GM23338 (cell line): ENCODE data around the gene UVRAG. TPM values are rescaled to one million over a fixed set of nuclear protein-coding genes. Genes with fewer than 3 reads are reported as not detected.

ENCODE experiments used
- ATAC-seq: fragments of 200-7000 bp; cut with Tn5 transposase; 3 replicates; pipeline ENCODE4 v1.9.1; 2020
- DNase-seq: peaks from one replicate; pipeline ENCODE4 v3.0.0-alpha.2; 2015; ENCODE audit warnings: low spot score
- H2AFZ ChIP-seq: fragments of 200-600 bp; sonication (generic); 2 replicates; pipeline ENCODE4 v1.8.0; 2016; ENCODE audit warnings: antibody characterized with exemption, mild to moderate bottlenecking, moderate library complexity
- H3F3A ChIP-seq: fragments of 200-600 bp; sonication (generic); replicated peaks from 2 replicates; pipeline ENCODE4 v1.8.0; 2017; ENCODE audit warnings: antibody characterized with exemption, mixed run types, low read depth
- H3K27ac ChIP-seq: fragments of 200-600 bp; sonication (generic); 2 replicates; pipeline ENCODE4 v1.6.1; 2016; ENCODE audit warnings: low read depth
- H3K27me3 ChIP-seq: fragments of 200-600 bp; sonication (generic); 2 replicates; pipeline ENCODE4 v1.8.0; 2016; ENCODE audit warnings: mild to moderate bottlenecking, mixed run types, moderate library complexity; ENCODE audit not compliant: insufficient read depth
- H3K36me3 ChIP-seq: fragments of 200-600 bp; sonication (generic); 2 replicates; pipeline ENCODE4 v1.8.0; 2016; ENCODE audit warnings: mild to moderate bottlenecking; ENCODE audit not compliant: insufficient read depth
- H3K4me1 ChIP-seq: fragments of 200-600 bp; sonication (generic); 2 replicates; pipeline ENCODE4 v1.8.0; 2016; ENCODE audit warnings: mild to moderate bottlenecking, moderate library complexity; ENCODE audit not compliant: insufficient read depth
- H3K4me2 ChIP-seq: fragments of 200-600 bp; sonication (generic); 2 replicates; pipeline ENCODE4 v1.7.1; 2017; ENCODE audit warnings: mixed run types
- H3K4me3 ChIP-seq: fragments of 200-600 bp; sonication (generic); 2 replicates; pipeline ENCODE4 v1.6.1; 2016; ENCODE audit warnings: mixed run types
- H3K79me2 ChIP-seq: fragments of 200-600 bp; sonication (generic); replicated peaks from 2 replicates; pipeline ENCODE4 v1.8.0; 2017; ENCODE audit warnings: mild to moderate bottlenecking; ENCODE audit not compliant: insufficient read depth
- H3K9me2 ChIP-seq: fragments of 200-600 bp; sonication (generic); 2 replicates; pipeline ENCODE4 v1.8.0; 2017; ENCODE audit not compliant: insufficient read depth
- H4K20me1 ChIP-seq: fragments of 200-600 bp; sonication (generic); replicated peaks from 2 replicates; pipeline ENCODE4 v1.8.0; 2017; ENCODE audit warnings: mild to moderate bottlenecking; ENCODE audit not compliant: insufficient read depth
- H3K27ac Mint-ChIP-seq: 2 replicates; pipeline ENCODE4 v1.8.0; 2020; ENCODE audit warnings: inconsistent platforms, mild to moderate bottlenecking, moderate library complexity, mixed read lengths
- H3K27me3 Mint-ChIP-seq: 3 replicates; pipeline ENCODE4 v1.8.0; 2022; ENCODE audit warnings: low read depth, mild to moderate bottlenecking, moderate library complexity, mixed read lengths, inconsistent platforms; ENCODE audit not compliant: insufficient read depth, poor library complexity
- H3K36me3 Mint-ChIP-seq: 3 replicates; pipeline ENCODE4 v1.8.0; 2021; ENCODE audit warnings: low read depth, mild to moderate bottlenecking, inconsistent platforms, moderate library complexity, mixed read lengths
- H3K4me1 Mint-ChIP-seq: 3 replicates; pipeline ENCODE4 v1.8.0; 2020; ENCODE audit warnings: mild to moderate bottlenecking, inconsistent platforms, mixed read lengths
- H3K4me3 Mint-ChIP-seq: 3 replicates; pipeline ENCODE4 v1.8.0; 2021; ENCODE audit warnings: moderate library complexity, mild to moderate bottlenecking, inconsistent platforms, mixed read lengths
- H3K9me3 Mint-ChIP-seq: 3 replicates; pipeline ENCODE4 v1.8.0; 2020; ENCODE audit warnings: moderate library complexity, mild to moderate bottlenecking, inconsistent platforms, mixed read lengths
- CREB1 ChIP-seq: fragments of 250-450 bp; sonication (Bioruptor Pico); IDR thresholded peaks from 2 replicates; pipeline ENCODE4 v1.5.0; 2020; ENCODE audit warnings: low read depth, mild to moderate bottlenecking, moderate library complexity
- CTCF ChIP-seq, 2 experiments: fragments of 200-600 bp in 1 of 2; sonication (generic) in 1 of 2; conservative IDR thresholded peaks; 2 replicates each; pipeline versions ENCODE4 v1.5.1 to v1.6.1; 2016 to 2017; ENCODE audit warnings: antibody characterized with exemption in 2 of 2, low read depth in 2 of 2, mild to moderate bottlenecking in 2 of 2, moderate library complexity in 1 of 2
- ETS1 ChIP-seq: IDR thresholded peaks from 2 replicates; pipeline ENCODE4 v1.6.1; 2016; ENCODE audit warnings: antibody characterized with exemption
- EZH2 ChIP-seq: fragments of 200-600 bp; sonication (generic); IDR thresholded peaks from one replicate; pipeline ENCODE4 v1.8.0; 2017; ENCODE audit warnings: antibody characterized with exemption, mild to moderate bottlenecking, low read depth; ENCODE audit not compliant: unreplicated experiment
- EZH2phosphoT487 ChIP-seq: fragments of 200-600 bp; sonication (generic); IDR thresholded peaks from one replicate; pipeline ENCODE4 v1.8.1; 2018; ENCODE audit warnings: antibody characterized with exemption; ENCODE audit not compliant: unreplicated experiment
- JUNB ChIP-seq: IDR thresholded peaks from one replicate; pipeline ENCODE4 v1.6.1; 2016; ENCODE audit warnings: antibody characterized with exemption; ENCODE audit not compliant: unreplicated experiment
- NANOG ChIP-seq: IDR thresholded peaks from 2 replicates; pipeline ENCODE4 v1.6.1; 2016; ENCODE audit warnings: antibody characterized with exemption, borderline replicate concordance
- POLR2AphosphoS5 ChIP-seq: IDR thresholded peaks from 2 replicates; pipeline ENCODE4 v1.6.1; 2016; ENCODE audit warnings: antibody characterized with exemption, low read depth
- REST ChIP-seq: IDR thresholded peaks from one replicate; pipeline ENCODE4 v1.6.1; 2018; ENCODE audit warnings: antibody characterized with exemption; ENCODE audit not compliant: unreplicated experiment
- STAT1 ChIP-seq: IDR thresholded peaks from one replicate; pipeline ENCODE4 v1.6.1; 2016; ENCODE audit warnings: antibody characterized with exemption; ENCODE audit not compliant: unreplicated experiment
- ZNF114 ChIP-seq: fragments of 250-450 bp; sonication (Bioruptor Pico); IDR thresholded peaks from 2 replicates; pipeline ENCODE4 v1.5.0; 2020; ENCODE audit warnings: mild to moderate bottlenecking, moderate library complexity
- ZNF331 ChIP-seq: fragments of 250-450 bp; sonication (Bioruptor Pico); IDR thresholded peaks from 2 replicates; pipeline ENCODE4 v1.5.0; 2020; ENCODE audit warnings: low read depth, mild to moderate bottlenecking, moderate library complexity
- polyA plus RNA-seq: library from polyadenylated mRNA; unstranded; fragments of >200 nt; fragmentation: Nextera tagmentation; extraction: Ambion mirVana; gene quantifications from 2 replicates; pipeline ENCODE4 v1.2.1, GENCODE V29; 2016
- total RNA-seq: library from RNA; depleted of rRNA; stranded (reverse); fragments of >200 nt; shearing (Covaris generic); gene quantifications from 2 replicates; pipeline ENCODE4 v1.2.3, GENCODE V29; 2014
- TF ChIP-seq, protein P1 (sequence below): fragments of 250-450 bp; sonication (Bioruptor Pico); IDR thresholded peaks from 2 replicates; pipeline ENCODE4 v1.5.0; 2020; ENCODE audit warnings: mild to moderate bottlenecking, moderate library complexity

UVRAG gene
- total and polyA plus RNA-seq, 2 experiments from 2014 or later, result 15.3 to 17.4 TPM

DNA sequence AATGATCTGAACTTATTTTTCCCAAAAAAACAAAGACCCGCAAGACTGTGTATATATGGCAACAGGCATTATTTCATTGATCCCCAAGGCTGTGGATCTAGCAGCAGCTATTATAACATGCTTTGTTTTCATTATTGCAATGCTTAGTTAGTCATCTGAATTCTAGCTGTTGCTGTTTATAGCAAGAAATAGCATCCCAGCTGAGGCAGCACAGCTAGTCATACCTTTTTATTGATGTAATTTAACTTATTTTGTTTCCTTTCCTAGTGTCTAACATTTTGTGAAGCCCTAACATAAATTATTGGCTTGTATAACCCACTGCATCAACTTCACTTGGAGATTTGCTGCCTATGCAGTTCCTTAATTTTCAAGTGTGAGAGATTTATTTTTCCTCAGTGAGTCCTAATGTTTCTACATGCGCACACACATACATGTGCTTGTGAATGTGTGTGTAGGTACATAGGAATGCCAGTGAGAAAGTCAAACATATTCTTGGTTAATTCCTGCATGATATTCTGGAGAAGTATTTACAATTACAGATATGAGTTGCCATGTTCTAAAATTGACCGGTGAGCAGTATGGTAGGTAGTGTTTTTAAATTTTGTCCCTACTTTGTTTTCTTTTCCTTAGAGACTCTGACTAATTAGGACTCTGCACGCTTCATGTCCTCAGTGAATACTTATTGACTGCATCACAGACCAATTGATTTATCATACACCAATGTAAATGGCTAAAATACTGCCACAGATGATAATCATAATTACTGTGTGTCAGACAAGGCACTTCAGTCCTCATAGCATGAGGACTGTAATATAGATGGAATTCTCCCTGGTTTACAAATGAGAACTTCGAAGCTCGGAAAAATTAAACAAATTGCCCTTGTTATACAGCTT lies 272.0 kb downstream of the UVRAG start:
- H3K27me3 Mint-ChIP-seq, result no peaks in the 10 kb centered on the region
- Histone ChIP-seq H3K27me3 (no peaks in the 10 kb centered on the region), H3K79me2 (no peaks in the 10 kb centered on the region), H3K9me2 (no peaks in the 10 kb centered on the region), H3K4me3 (no peak overlapping the region), H3K4me2 (no peak overlapping the region), H2AFZ (no peak overlapping the region), H3K27ac (no peak overlapping the region), H4K20me1 (no peaks in the 10 kb centered on the region), H3K36me3 (no peaks in the 10 kb centered on the region), H3K4me1 (peaks cover 19% of the 10 kb centered on the region), H3F3A (no peaks in the 10 kb centered on the region)
- H3K36me3 Mint-ChIP-seq, result peaks cover 7% of the 10 kb centered on the region; the same call in 2 of the 3 replicates
- H3K4me3 Mint-ChIP-seq, result no peak overlapping the region
- DNase-seq (no peak), ATAC-seq (no peak)
- no peak overlapping the region for H3K27ac Mint-ChIP-seq
- peaks cover 5% of the 10 kb centered on the region; the same call in 1 of the 3 replicates for H3K9me3 Mint-ChIP-seq
- TF ChIP-seq NANOG (no peak), ZNF331 (CRISPR knock-in tag) (no peak), EZH2phosphoT487 (no peak), ZNF114 (CRISPR knock-in tag) (no peak), REST (no peak), CREB1 (no peak), JUNB (no peak), STAT1 (no peak), POLR2AphosphoS5 (no peak), EZH2 (no peak), ETS1 (no peak), CTCF (conservative IDR thresholded peaks at IDR 0.05; ENCODE audit: low read depth in 2 of 2) (no peak)
- TF ChIP-seq, protein P1, sequence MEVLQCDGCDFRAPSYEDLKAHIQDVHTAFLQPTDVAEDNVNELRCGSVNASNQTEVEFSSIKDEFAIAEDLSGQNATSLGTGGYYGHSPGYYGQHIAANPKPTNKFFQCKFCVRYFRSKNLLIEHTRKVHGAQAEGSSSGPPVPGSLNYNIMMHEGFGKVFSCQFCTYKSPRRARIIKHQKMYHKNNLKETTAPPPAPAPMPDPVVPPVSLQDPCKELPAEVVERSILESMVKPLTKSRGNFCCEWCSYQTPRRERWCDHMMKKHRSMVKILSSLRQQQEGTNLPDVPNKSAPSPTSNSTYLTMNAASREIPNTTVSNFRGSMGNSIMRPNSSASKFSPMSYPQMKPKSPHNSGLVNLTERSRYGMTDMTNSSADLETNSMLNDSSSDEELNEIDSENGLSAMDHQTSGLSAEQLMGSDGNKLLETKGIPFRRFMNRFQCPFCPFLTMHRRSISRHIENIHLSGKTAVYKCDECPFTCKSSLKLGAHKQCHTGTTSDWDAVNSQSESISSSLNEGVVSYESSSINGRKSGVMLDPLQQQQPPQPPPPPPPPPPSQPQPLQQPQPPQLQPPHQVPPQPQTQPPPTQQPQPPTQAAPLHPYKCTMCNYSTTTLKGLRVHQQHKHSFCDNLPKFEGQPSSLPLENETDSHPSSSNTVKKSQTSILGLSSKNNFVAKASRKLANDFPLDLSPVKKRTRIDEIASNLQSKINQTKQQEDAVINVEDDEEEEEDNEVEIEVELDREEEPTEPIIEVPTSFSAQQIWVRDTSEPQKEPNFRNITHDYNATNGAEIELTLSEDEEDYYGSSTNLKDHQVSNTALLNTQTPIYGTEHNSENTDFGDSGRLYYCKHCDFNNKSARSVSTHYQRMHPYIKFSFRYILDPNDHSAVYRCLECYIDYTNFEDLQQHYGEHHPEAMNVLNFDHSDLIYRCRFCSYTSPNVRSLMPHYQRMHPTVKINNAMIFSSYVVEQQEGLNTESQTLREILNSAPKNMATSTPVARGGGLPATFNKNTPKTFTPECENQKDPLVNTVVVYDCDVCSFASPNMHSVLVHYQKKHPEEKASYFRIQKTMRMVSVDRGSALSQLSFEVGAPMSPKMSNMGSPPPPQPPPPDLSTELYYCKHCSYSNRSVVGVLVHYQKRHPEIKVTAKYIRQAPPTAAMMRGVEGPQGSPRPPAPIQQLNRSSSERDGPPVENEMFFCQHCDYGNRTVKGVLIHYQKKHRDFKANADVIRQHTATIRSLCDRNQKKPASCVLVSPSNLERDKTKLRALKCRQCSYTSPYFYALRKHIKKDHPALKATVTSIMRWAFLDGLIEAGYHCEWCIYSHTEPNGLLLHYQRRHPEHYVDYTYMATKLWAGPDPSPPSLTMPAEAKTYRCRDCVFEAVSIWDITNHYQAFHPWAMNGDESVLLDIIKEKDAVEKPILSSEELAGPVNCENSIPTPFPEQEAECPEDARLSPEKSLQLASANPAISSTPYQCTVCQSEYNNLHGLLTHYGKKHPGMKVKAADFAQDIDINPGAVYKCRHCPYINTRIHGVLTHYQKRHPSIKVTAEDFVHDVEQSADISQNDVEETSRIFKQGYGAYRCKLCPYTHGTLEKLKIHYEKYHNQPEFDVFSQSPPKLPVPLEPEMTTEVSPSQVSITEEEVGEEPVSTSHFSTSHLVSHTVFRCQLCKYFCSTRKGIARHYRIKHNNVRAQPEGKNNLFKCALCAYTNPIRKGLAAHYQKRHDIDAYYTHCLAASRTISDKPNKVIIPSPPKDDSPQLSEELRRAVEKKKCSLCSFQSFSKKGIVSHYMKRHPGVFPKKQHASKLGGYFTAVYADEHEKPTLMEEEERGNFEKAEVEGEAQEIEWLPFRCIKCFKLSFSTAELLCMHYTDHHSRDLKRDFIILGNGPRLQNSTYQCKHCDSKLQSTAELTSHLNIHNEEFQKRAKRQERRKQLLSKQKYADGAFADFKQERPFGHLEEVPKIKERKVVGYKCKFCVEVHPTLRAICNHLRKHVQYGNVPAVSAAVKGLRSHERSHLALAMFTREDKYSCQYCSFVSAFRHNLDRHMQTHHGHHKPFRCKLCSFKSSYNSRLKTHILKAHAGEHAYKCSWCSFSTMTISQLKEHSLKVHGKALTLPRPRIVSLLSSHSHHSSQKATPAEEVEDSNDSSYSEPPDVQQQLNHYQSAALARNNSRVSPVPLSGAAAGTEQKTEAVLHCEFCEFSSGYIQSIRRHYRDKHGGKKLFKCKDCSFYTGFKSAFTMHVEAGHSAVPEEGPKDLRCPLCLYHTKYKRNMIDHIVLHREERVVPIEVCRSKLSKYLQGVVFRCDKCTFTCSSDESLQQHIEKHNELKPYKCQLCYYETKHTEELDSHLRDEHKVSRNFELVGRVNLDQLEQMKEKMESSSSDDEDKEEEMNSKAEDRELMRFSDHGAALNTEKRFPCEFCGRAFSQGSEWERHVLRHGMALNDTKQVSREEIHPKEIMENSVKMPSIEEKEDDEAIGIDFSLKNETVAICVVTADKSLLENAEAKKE (CRISPR knock-in tag), result no peak
- peaks cover 31% of the 10 kb centered on the region for H3K4me1 Mint-ChIP-seq
